ENCODE measurements around the gene IPCEF1. TPM values are rescaled to one million over a fixed set of nuclear protein-coding genes. Genes with fewer than 3 reads are reported as not detected.
"Not testable (repeated sequence)": the region's sequence is repeated elsewhere in the genome, so short reads cannot be mapped to it uniquely, and the experiment has no call there.

The IPCEF1 gene
- total and polyA plus RNA-seq, 2 of the 4 experiments (the other 2 are of a cell fraction), result under 0.01 to 0.03 TPM

DNA sequence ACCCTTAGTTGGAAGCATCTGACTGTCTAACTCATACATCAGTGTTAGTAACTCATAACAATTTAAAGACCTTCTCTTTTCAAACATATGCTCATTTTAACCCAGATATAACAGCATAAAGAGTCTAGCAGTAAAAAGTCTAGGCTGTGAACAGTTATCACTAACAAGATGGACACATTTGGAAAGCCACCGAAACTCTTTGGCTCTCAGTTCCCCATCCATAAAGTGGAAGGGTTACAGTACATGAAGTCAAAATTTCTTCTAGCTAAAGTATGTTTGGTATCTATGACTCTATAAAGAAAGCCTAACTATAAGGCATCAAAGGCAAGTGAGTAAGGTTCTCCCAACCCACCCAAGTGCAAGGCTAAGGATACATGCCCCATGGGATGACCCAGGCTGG, 22.5 kb downstream of the IPCEF1 start:
- H4K5ac ChIP-seq (ENCODE audit: low read depth, low read length); H3K56ac ChIP-seq (ENCODE audit: extremely low read depth, insufficient read depth, low read length); BruUV-seq (replicated peaks); ATAC-seq (ENCODE audit: low read depth); H4K8ac ChIP-seq (ENCODE audit: low read depth in 2 of 2, low read length in 2 of 2); H2BK120ac ChIP-seq (ENCODE audit: low read depth, low read length); H3K27me3 ChIP-seq (ENCODE audit: control insufficient read depth, insufficient read depth, low read length); POLR2A ChIA-PET (ENCODE audit: unreplicated experiment); H3K9ac ChIP-seq (ENCODE audit: low read depth, low read length); H3K23ac ChIP-seq (ENCODE audit: low read depth, low read length); H3K27ac ChIP-seq (ENCODE audit: insufficient read depth, low read length); H2BK5ac ChIP-seq (ENCODE audit: low read depth, low read length, poor library complexity, severe bottlenecking); intact Hi-C loops (cut with micrococcal nuclease); H3K9me3 ChIP-seq (ENCODE audit: control insufficient read depth, insufficient read depth, low read length); H2AK9ac ChIP-seq (replicated peaks; ENCODE audit: low read depth, low read length, poor library complexity); dilution Hi-C loops (cut with HindIII; ENCODE audit: low sequenced_read_pairs, unreplicated experiment); H2AK5ac ChIP-seq (ENCODE audit: low read depth, low read length); H3K14ac ChIP-seq (replicated peaks; ENCODE audit: low read depth, low read length); H3K79me1 ChIP-seq (ENCODE audit: low read depth in 1 of 2, low read length in 2 of 2); H4K20me1 ChIP-seq (ENCODE audit: insufficient read depth, low read length); H4K91ac ChIP-seq (ENCODE audit: insufficient read depth, low read depth, low read length); H2BK20ac ChIP-seq (ENCODE audit: low read depth, low read length); H3K4me1 ChIP-seq (ENCODE audit: control insufficient read depth, insufficient read depth, low read length); H3K36me3 ChIP-seq (ENCODE audit: control insufficient read depth, insufficient read depth, low read length); in situ Hi-C loops (cut with MboI; ENCODE audit: low sequenced_read_pairs); H3K18ac ChIP-seq (ENCODE audit: low read depth, low read length); H3K4me2 ChIP-seq (ENCODE audit: low read depth, low read length); H3K9me1 ChIP-seq (ENCODE audit: insufficient read depth, low read length); H3K4me3 ChIP-seq (ENCODE audit: insufficient read depth, low read depth, low read length); H3K4ac ChIP-seq (ENCODE audit: low read depth, low read length); H2AFZ ChIP-seq (replicated peaks; ENCODE audit: low read length, poor library complexity); H2BK15ac ChIP-seq (ENCODE audit: low read depth, low read length); DNase-seq: not testable (repeated sequence)
- CTCF ChIA-PET, result interaction anchor here (0.6 kb wide), 1 partner anchor 746 kb away, joined by 3 read pairs; no protein-coding TSS in a partner anchor
- no CpG with 5 or more reads among the region's 1 CpG for whole genome bisulfite sequencing, 2 experiments (ENCODE audit: extremely low coverage in 2 of 2, insufficient read length in 1 of 2)
